IPS-NIHi11 (cell line): ENCODE results near the gene HOXA9.

Experiments used
- DNase-seq: peaks from one replicate; pipeline ENCODE4 v3.0.0; 2012; ENCODE audit warnings: mixed read lengths, low spot score

The HOXA9 gene

GRCh38 chr7:27164367-27165088, 809 bp downstream of the HOXA9 start:
- no peak for DNase-seq

GRCh38 chr7:27164045-27164366, 1.3 kb downstream of the HOXA9 start:
- no peak for DNase-seq

GRCh38 chr7:27163288-27164044, 1.9 kb downstream of the HOXA9 start:
- DNase-seq: no peak

- DNase-seq: no peak
These were observed 2.6 kb downstream of the HOXA9 start for GRCh38 chr7:27162561-27163287.

GRCh38 chr7:27161721-27162560, 3.4 kb downstream of the HOXA9 start:
- no peak for DNase-seq

GRCh38 chr7:27161214-27161720, 4.1 kb downstream of the HOXA9 start:
- no peak for DNase-seq

GRCh38 chr7:27160546-27161213, 4.7 kb downstream of the HOXA9 start:
- peak; percentile 88 for DNase-seq

GRCh38 chr7:27160145-27160545, 5.2 kb downstream of the HOXA9 start:
- no peak for DNase-seq

GRCh38 chr7:27159266-27160144, 5.8 kb downstream of the HOXA9 start:
- DNase-seq: no peak

GRCh38 chr7:27158436-27159265, 6.7 kb downstream of the HOXA9 start:
- DNase-seq: no peak

- no peak for DNase-seq
These were observed 7.5 kb downstream of the HOXA9 start for GRCh38 chr7:27157702-27158431.

GRCh38 chr7:27156916-27157701, 8.2 kb downstream of the HOXA9 start:
- no peak for DNase-seq

- DNase-seq: peak; percentile 77
These were observed 8.8 kb downstream of the HOXA9 start, which contains the start of gene HOXA7 for GRCh38 chr7:27156508-27156898. TSS of gene HOXA7 (minus strand) at chr7:27156675. CDS start at chr7:27156545, 130 bp downstream.

GRCh38 chr7:27155816-27156507, 9.4 kb downstream of the HOXA9 start:
- DNase-seq: no peak

GRCh38 chr7:27154901-27155815, 10.2 kb downstream of the HOXA9 start:
- DNase-seq: no peak

GRCh38 chr7:27154369-27154768, 11.0 kb downstream of the HOXA9 start:
- DNase-seq: no peak
